Measurements from ENCODE around the gene ST7.

GRCh38 chr7:116978006-116978405 lies 24.7 kb downstream of the ST7 start:
- TF ChIP-seq CTCF (conservative IDR thresholded peaks at IDR 0.05; ENCODE audit: low read length) (no peak), EZH2phosphoT487 (IDR thresholded peaks at IDR 0.05; ENCODE audit: borderline replicate concordance) (no peak)
